ENCODE data around the gene OR10AD1. TPM values are rescaled to one million over a fixed set of nuclear protein-coding genes. Genes with fewer than 3 reads are reported as not detected.

Gene OR10AD1, protein sequence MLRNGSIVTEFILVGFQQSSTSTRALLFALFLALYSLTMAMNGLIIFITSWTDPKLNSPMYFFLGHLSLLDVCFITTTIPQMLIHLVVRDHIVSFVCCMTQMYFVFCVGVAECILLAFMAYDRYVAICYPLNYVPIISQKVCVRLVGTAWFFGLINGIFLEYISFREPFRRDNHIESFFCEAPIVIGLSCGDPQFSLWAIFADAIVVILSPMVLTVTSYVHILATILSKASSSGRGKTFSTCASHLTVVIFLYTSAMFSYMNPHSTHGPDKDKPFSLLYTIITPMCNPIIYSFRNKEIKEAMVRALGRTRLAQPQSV
- not detected for total RNA-seq
- total RNA-seq (2013) = not detected

DNA sequence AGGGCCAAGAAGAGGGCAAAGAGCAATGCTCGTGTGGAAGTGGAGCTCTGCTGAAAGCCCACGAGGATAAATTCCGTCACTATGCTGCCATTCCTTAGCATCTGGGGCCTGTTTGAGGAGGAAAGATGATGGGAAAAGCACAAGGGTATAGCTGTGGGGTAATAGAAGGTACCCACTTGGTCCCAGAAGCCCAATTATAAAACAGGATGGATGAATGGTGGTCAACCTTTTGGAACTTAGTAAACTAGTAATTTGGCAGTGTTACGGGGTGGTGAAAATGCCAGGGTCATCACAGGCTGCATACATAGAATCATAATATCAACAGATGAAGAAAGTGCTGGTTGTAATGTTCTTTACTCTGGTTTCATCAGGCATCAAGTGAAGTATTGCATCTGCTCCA lies at the start of gene OR10AD1:
Gene OR10AD1, minus strand, starts transcription at position 101 of the 400 bp plus-strand sequence. Its CDS starts 0 bp downstream, at position 101.
- Mint-ChIP-seq H3K4me3 (no peak within 1 kb of the TSS), H3K27ac (no peak within 1 kb of the TSS), H3K4me1 (peaks cover 41 to 48% of the 10 kb centered on the region in 2 donors), H3K9me3 (peaks cover 12% of the 10 kb centered on the region in 2 donors), H3K27me3 (ENCODE audit: low read depth in 2 of 2) (no peaks in the 10 kb centered on the region), H3K36me3 (peaks cover 52% of the 10 kb centered on the region)
- no peak within 1 kb of the TSS for H3K27ac ChIP-seq (ENCODE audit: low read length)
- TF ChIP-seq, protein P1, sequence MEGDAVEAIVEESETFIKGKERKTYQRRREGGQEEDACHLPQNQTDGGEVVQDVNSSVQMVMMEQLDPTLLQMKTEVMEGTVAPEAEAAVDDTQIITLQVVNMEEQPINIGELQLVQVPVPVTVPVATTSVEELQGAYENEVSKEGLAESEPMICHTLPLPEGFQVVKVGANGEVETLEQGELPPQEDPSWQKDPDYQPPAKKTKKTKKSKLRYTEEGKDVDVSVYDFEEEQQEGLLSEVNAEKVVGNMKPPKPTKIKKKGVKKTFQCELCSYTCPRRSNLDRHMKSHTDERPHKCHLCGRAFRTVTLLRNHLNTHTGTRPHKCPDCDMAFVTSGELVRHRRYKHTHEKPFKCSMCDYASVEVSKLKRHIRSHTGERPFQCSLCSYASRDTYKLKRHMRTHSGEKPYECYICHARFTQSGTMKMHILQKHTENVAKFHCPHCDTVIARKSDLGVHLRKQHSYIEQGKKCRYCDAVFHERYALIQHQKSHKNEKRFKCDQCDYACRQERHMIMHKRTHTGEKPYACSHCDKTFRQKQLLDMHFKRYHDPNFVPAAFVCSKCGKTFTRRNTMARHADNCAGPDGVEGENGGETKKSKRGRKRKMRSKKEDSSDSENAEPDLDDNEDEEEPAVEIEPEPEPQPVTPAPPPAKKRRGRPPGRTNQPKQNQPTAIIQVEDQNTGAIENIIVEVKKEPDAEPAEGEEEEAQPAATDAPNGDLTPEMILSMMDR (IDR thresholded peaks at IDR 0.05) = no peak
- H3K4me3 ChIP-seq (ENCODE audit: low read length) = no peak within 1 kb of the TSS
- H3K36me3 ChIP-seq (ENCODE audit: control insufficient read depth, insufficient read depth, low read length) = no peaks in the 10 kb centered on the region
- ATAC-seq (no peak), DNase-seq (no peak)
- peaks cover 10% of the 10 kb centered on the region for H3K9me3 ChIP-seq (ENCODE audit: control insufficient read depth, insufficient read depth, low read length)
- peaks cover 27% of the 10 kb centered on the region for H3K4me1 ChIP-seq (ENCODE audit: control insufficient read depth, insufficient read depth, low read length)
- intact Hi-C loops (cut with micrococcal nuclease) = no loop called here
- WGBS (ENCODE audit: insufficient coverage) = 99% methylated on average over 3 of the region's 4 CpGs
- no peaks in the 10 kb centered on the region for H3K27me3 ChIP-seq (ENCODE audit: control insufficient read depth, insufficient read depth, low read length)

DNA sequence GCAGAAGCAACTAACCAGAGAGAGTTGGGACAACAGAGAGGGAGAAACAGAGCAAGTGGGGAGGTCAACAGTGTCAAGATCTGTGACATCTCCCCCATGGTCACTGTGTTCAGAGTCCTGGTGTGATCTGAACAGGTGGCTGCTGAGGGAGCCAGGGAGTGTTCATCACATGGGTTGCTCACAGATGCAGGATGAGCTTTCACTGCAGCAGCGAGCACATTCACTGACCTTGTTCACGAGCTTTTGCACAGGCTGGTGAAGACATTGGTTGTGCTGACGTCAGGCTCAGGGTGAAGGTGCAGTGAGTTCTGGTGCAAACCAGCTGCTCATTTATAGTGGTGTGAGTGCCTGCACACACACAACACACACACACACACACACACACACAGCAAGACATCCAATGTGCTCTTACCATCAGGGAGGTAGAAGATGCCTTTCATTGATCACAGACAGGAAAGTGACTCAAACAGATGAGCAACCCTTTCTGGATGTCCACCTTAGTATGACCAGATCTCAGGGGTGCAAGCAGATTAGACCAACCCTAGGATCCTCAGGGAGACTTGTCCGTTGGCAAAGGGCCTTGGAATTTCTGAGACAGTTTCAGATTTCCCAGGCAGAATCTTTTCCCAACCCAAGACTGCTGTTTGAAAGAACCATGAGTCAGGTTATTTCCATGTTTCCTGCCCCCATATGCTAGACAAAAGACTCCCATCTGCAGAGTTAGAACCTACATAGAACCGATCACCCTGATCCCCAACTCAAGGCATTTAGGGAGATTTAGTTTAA lies 44.3 kb upstream of the OR10AD1 start:
- no peaks in the 10 kb centered on the region for H3K9me3 ChIP-seq (ENCODE audit: control insufficient read depth, insufficient read depth, low read length)
- H3K4me1 ChIP-seq (ENCODE audit: control insufficient read depth, insufficient read depth, low read length) = no peaks in the 10 kb centered on the region
- Mint-ChIP-seq H3K27me3 (ENCODE audit: low read depth in 2 of 2) (peaks cover 22 to 57% of the 10 kb centered on the region in 2 donors), H3K9me3 (peaks cover 0 to 2% of the 10 kb centered on the region in 2 donors), H3K27ac (no peak overlapping the region), H3K4me3 (no peak overlapping the region), H3K36me3 (no peaks in the 10 kb centered on the region), H3K4me1 (no peaks in the 10 kb centered on the region)
- H3K4me3 ChIP-seq (ENCODE audit: low read length) = no peak overlapping the region
- ATAC-seq (peak in 1 of 3 donors; percentile 5), DNase-seq (no peak)
- intact Hi-C loops (cut with micrococcal nuclease) = no loop called here
- H3K27ac ChIP-seq (ENCODE audit: low read length) = no peak overlapping the region
- TF ChIP-seq, protein P1 (IDR thresholded peaks at IDR 0.05) = no peak
- WGBS (ENCODE audit: insufficient coverage) = 84% methylated on average over 4 of the region's 5 CpGs
- no peaks in the 10 kb centered on the region for H3K36me3 ChIP-seq (ENCODE audit: control insufficient read depth, insufficient read depth, low read length)
- peaks cover 4% of the 10 kb centered on the region for H3K27me3 ChIP-seq (ENCODE audit: control insufficient read depth, insufficient read depth, low read length)

DNA sequence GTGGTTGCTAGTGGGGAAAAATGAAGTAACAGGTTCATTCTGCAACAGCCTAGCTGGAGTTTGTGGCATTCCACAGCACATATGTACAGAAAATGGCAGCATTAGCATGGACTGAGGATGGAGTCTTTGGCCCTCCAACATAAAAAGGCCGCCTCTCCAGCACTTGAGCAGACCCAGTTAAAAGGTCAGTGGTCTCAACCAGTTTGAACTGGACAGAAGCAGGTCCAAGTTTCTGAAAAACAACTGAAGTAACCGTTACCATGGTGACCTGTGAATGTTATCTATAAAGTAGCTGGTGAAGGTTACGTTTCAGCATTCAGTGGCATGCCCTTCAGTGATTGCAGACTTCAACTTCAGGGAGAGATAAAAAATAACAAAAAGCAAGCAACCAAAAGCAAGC lies 34.1 kb upstream of the OR10AD1 start:
- intact Hi-C loops (cut with micrococcal nuclease) = no loop called here
- H3K27me3 ChIP-seq (ENCODE audit: control insufficient read depth, insufficient read depth, low read length) = no peaks in the 10 kb centered on the region
- no peaks in the 10 kb centered on the region for H3K4me1 ChIP-seq (ENCODE audit: control insufficient read depth, insufficient read depth, low read length)
- Mint-ChIP-seq H3K9me3 (no peaks in the 10 kb centered on the region), H3K4me3 (no peak overlapping the region), H3K27ac (no peak overlapping the region), H3K4me1 (no peaks in the 10 kb centered on the region), H3K36me3 (no peaks in the 10 kb centered on the region), H3K27me3 (ENCODE audit: low read depth in 2 of 2) (peaks cover 21 to 46% of the 10 kb centered on the region in 2 donors)
- WGBS (ENCODE audit: insufficient coverage) = 80% methylated on average over 3 of the region's 3 CpGs
- TF ChIP-seq, protein P1 (IDR thresholded peaks at IDR 0.05) = no peak
- DNase-seq = no peak
- no peaks in the 10 kb centered on the region for H3K36me3 ChIP-seq (ENCODE audit: control insufficient read depth, insufficient read depth, low read length)
- ATAC-seq = no peak
- H3K4me3 ChIP-seq (ENCODE audit: low read length) = no peak overlapping the region
- no peaks in the 10 kb centered on the region for H3K9me3 ChIP-seq (ENCODE audit: control insufficient read depth, insufficient read depth, low read length)
- H3K27ac ChIP-seq (ENCODE audit: low read length) = no peak overlapping the region
